SK-MEL-5 (cell line): ENCODE measurements around the gene EMC8. TPM values are rescaled to one million over a fixed set of nuclear protein-coding genes. Genes with fewer than 3 reads are reported as not detected.

Source experiments
- DNase-seq: peaks from one replicate; pipeline ENCODE4 v3.0.0-alpha.2; 2016; ENCODE audit warnings: low read depth, low spot score
- in situ Hi-C: cut with HindIII; loops from 2 replicates; pipeline ENCODE4 v1.10.0; 2016; ENCODE audit warnings: low sequenced_read_pairs, high pct_unique_total_duplicates, low pct_unique_long_range_greater_than_20kb
- total RNA-seq: library from RNA; depleted of rRNA; stranded (reverse); fragments of >200 nt; shearing (Covaris generic); gene quantifications from 2 replicates; pipeline ENCODE4 v1.2.3, GENCODE V29; 2014

The EMC8 gene
- total RNA-seq, 1 experiment from 2014 or later = 32.9 TPM

GRCh38 chr16:85836706-85837582 is 37.6 kb upstream of the EMC8 start:
- no peak for DNase-seq
- in situ Hi-C loops = no loop called here

DNA sequence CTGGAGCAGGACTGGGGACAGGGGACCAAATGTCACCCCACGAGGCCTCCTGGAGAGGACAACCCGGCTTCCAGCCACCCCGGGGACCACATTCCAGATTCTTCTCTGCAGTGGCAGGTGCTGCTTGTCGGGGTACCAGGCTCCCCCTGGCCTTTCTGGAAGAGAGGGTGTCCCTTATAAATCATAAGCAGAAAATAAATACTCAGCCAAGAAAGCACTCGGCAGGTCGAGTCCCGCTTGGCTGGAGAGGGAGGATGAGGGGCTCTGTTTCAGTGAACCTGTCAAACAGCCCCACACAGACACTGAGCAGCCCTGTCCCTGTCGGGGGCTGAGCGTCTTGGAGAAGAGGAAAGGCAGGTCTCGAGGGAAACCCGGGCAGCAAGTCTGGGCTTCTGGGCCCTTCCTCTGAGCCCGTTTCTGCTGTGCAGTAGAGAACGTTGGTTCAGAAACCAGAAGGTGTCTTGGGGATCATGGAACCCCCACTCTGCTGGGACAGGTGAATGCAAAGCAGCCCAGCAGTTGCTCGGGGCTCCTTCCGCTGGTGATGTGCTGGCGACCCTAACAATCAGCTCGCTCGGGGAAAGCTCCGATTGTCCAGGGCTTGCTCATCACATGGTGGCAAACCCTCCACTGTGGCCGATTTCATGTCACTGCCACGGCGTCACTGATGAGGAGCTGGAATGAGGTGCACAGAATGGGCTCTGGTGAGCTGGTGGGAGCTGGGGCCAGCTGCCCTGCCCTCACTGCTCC is 36.8 kb upstream of the EMC8 start:
- in situ Hi-C loops = no loop called here
- no peak for DNase-seq

DNA sequence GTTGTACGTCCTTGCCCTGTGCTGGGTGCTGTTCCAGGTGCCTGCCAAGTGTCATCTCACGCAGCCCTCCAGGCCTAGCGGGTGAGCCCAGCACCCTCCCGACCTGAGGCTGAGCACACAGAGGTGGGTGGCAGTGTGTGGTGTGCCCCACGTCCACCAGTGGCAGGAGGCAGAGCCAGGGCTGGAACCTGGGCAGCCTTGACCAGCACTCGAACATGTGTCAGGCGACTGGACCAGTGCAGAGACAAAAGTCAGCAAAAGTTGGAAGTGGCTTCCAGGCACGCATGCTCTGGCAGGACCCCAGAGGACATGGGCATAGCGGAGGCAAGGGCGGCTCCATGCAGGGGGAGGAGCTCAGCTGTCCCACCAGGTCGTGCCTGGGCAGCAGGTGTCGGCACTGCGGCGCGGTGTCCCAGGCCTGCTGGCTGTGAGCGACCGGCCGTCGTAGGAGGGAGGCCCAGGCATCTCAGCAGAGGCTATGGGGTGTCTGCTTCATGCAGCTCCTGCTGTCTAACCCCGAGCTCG is 35.9 kb upstream of the EMC8 start:
- DNase-seq = no peak
- in situ Hi-C loops = no loop called here

GRCh38 chr16:85834741-85835140 is 35.4 kb upstream of the EMC8 start:
- in situ Hi-C loops = no loop called here
- DNase-seq = no peak

- in situ Hi-C loops = no loop called here
- DNase-seq = no peak
Measured at GRCh38 chr16:85833219-85833920, 34.0 kb upstream of the EMC8 start.

- in situ Hi-C loops = no loop called here
- DNase-seq = no peak
Measured at GRCh38 chr16:85832570-85833218, 33.4 kb upstream of the EMC8 start.

DNA sequence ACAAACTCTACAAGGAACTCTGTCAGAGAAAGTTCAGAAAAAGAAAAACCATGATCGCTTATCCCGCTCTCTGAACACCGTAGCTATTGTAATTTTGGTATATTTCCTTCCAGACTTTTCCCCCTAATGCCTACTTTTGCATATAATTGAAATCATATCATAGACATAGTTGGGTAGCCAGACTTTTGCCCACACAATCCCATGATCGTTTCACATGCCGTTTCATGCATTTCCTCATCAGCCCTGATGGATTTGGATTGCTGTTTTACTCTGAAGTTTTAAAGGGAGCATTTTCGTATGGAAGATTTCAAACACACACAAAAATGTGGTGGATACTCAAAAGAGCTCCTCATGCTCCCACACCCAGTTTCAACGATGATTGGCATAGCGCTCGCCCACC is 31.5 kb upstream of the EMC8 start:
- DNase-seq = no peak
- in situ Hi-C loops = no loop called here

- no peak for DNase-seq
- in situ Hi-C loops = no loop called here
Measured at GRCh38 chr16:85829751-85830445, 30.6 kb upstream of the EMC8 start.

DNA sequence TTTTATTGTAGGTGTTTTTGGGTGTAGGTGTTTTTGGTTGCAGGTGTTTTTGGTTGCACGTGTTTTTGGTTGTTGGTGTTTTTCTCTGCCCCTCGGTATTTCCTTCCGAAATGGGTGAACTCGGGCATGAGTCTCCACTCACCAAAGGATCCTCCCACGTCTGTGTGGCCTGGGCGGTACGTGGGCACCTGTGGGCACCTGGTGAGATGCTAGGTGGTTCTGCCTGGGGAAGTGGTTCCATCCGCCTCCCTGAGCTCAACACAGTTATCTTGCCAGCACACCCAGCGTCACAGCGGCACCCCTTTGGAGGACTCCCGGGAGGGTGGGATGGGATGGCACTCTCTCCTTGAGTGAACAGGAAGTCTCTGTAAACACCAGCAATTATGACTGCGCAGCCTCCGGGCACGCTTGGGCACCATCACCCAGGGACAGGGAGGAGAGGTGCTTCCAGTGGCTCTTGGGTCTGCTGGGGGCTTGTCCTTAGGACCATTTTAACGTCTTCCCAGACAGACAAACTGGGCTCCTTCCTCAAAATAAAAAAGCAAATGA is 29.9 kb upstream of the EMC8 start:
- DNase-seq = no peak
- in situ Hi-C loops = no loop called here

DNA sequence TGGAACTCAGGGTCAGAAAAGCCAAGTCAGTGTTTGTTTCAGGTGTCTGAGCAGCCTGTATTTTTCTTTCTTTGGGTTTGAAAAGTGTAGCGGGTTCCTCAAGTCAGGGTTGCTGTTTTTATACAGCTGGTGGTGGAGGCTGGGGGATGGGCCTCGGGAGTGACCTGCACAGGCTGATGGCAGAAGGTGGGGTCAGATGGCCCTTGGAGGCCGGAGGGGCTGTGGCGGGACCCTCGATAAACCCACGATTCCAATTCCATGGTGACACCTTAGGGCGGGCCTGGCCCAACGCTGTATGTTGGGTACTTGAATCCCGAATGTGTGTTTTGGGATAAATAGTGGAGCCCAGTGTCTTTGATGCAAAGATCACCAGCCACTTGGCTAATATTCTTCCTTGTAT is 28.8 kb upstream of the EMC8 start:
- no peak for DNase-seq
- in situ Hi-C loops = no loop called here

DNA sequence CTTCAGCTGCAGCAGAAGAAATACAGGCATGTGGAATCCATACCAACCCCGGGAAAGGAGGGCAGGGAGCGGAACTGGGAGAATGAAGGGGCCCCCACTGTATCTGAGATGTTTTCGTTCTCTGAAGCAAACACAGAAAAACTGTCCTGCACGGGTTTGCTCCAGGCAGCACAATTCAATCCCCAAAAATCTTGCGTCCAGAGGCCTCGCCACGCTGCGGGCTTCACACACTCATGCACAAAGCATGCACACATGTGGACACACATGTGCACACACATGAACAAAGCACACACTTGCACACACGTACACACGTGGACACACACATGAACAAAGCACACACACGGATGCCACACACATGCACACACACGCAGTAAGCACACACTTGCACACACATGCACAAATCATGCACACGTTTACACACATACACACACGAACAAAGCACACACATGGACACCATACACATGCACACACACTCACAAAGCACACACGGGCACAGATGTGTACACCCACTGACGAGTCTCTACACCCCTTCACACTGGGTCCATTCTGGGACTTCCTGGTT is 27.4 kb upstream of the EMC8 start:
- in situ Hi-C loops = no loop called here
- no peak for DNase-seq

GRCh38 chr16:85825326-85825725 is 26.0 kb upstream of the EMC8 start:
- DNase-seq = no peak
- in situ Hi-C loops = no loop called here

DNA sequence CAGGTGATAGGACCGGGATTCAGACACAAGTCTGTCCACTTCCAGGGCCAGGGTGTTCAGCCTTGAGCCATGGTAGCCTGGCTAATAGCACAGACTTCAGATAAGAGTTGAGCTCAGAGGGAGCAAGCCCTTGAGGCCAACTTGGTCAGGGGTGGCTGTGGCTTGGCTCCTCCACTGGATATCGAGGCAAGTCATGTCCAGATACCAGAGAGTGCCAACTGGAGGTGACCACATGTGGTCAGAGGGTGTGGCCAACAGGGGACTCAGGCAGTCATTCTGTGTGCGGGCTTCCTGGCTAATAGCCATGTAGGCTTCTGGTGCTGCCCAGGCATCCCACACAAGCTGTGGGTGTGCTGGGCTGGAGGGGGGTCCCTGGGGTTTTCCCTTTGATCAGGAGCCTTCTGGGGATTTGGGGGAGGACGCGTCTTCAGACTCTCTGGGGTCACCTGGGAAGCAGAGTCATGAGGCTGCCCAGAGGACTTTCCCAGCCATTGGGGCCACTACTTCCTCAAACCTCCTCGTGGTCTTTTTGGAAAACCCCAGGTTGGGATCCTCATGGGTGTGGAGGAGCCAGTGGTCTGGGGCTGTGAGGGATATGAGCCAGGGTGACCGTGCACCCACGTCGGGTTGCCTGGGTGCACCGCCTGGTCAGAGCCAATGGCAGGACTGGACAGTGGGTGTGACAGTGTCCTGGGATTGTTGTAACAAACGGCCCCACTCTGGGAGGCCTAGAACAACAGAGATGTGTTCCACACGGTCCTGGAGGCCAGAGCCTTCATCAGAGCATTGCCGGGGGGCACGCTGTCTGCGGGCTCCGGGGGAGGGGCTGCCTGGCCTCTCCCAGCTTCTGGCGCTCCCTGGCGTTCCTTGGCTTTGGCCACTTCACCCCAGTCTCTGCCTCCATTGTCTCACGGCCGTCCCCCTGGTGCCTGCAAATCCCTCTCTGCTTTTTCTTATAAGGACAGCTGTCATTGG is 25.1 kb upstream of the EMC8 start:
- DNase-seq = no peak
- in situ Hi-C loops = no loop called here

DNA sequence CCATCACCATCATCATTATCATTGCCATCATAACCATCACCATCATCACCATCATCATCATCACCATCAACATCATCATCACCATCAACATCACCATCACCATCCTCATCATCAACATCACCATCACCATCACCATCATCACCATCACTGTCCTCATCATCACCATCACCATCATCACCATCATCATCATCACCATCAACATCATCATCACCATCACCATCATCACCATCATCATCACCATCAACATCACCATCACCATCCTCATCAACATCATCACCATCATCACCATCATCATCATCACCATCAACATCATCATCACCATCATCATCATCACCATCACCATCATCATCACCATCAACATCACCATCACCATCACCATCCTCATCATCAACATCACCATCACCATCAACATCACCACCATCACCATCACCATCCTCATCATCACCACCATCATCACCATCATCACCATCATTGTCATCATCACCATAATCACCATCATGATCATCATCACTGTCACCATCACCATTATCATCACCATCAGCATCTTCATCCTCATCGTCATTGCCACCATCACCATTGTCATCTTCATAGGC is 24.1 kb upstream of the EMC8 start:
- DNase-seq = no peak
- in situ Hi-C loops = no loop called here

GRCh38 chr16:85822145-85822544 is 22.8 kb upstream of the EMC8 start:
- in situ Hi-C loops = no loop called here
- no peak for DNase-seq
